ENCODE measurements around the gene TUFT1.

The TUFT1 gene

GRCh38 chr1:151540982-151541377 lies 871 bp downstream of the TUFT1 start (continued):
- no peak for TF ChIP-seq ZNF518A (tag by site-specific recombination; conservative IDR thresholded peaks at IDR 0.05; ENCODE audit: low read depth)
- TF ChIP-seq ZNF121 (tag by site-specific recombination; IDR thresholded peaks at IDR 0.05), result no peak
- peak; percentile 60 for TF ChIP-seq SP2 (tag by site-specific recombination; IDR thresholded peaks at IDR 0.05)
- TF ChIP-seq ZNF645 (tag by site-specific recombination; IDR thresholded peaks at IDR 0.05), result no peak
- TF ChIP-seq ZBTB48 (tag by site-specific recombination; IDR thresholded peaks at IDR 0.05), result peak; percentile 94
- peak; percentile 38; the same call in 1 of the 2 replicates for TF ChIP-seq ZBTB20 (tag by site-specific recombination; IDR thresholded peaks at IDR 0.05)
- no peak for TF ChIP-seq ZNF610 (tag by site-specific recombination; IDR thresholded peaks at IDR 0.05; ENCODE audit: borderline replicate concordance)
- TF ChIP-seq PRDM10 (tag by site-specific recombination; IDR thresholded peaks at IDR 0.05), result peak; percentile 97
- peak; percentile 91 for TF ChIP-seq PRDM1 (tag by site-specific recombination; IDR thresholded peaks at IDR 0.05)

- TF ChIP-seq ZNF701 (tag by site-specific recombination; IDR thresholded peaks at IDR 0.05) (no peak), ZBTB44 (tag by site-specific recombination; IDR thresholded peaks at IDR 0.05) (no peak), ZNF169 (tag by site-specific recombination; IDR thresholded peaks at IDR 0.05) (no peak), ZNF335 (tag by site-specific recombination; conservative IDR thresholded peaks at IDR 0.05) (no peak)
- H3K36me3 ChIP-seq (ENCODE audit: control insufficient read depth in 2 of 2, insufficient read depth in 1 of 2, low read length in 2 of 2), result peaks cover 0 to 15% of the 10 kb centered on the region in 2 experiments; a peak in 1 of 3 replicates
- H3K4me1 ChIP-seq (ENCODE audit: control insufficient read depth, insufficient read depth, low read length), result peaks cover 12% of the 10 kb centered on the region; the same call in 1 of the 2 replicates
- no peak overlapping the region for H3K27ac ChIP-seq (ENCODE audit: extremely low read depth, low read depth, low read length)
- H3K4me3 ChIP-seq (ENCODE audit: low read depth, low read length), result peak overlapping the region; percentile 84
- ChIA-PET POLR2A (interaction anchor here (0.8 to 3.0 kb wide), 7 partner anchors 8 to 97 kb away, joined by 3 to 53 read pairs (median 6); partner anchors contain the start of gene POGZ), CTCF (interaction anchor here (0.6 to 4.1 kb wide), 5 partner anchors 29 to 481 kb away, joined by 3 to 20 read pairs (median 4); no protein-coding TSS in a partner anchor)
- H3K9me3 ChIP-seq (ENCODE audit: control insufficient read depth, insufficient read depth, low read depth, low read length), result no peaks in the 10 kb centered on the region
Measured at GRCh38 chr1:151541752-151542151, 1.6 kb downstream of the TUFT1 start.
